ENCODE results near the gene ZNF787.
A peak's percentile ranks its signal among the peaks of the same experiment; 100 is the strongest.

The ZNF787 gene

DNA sequence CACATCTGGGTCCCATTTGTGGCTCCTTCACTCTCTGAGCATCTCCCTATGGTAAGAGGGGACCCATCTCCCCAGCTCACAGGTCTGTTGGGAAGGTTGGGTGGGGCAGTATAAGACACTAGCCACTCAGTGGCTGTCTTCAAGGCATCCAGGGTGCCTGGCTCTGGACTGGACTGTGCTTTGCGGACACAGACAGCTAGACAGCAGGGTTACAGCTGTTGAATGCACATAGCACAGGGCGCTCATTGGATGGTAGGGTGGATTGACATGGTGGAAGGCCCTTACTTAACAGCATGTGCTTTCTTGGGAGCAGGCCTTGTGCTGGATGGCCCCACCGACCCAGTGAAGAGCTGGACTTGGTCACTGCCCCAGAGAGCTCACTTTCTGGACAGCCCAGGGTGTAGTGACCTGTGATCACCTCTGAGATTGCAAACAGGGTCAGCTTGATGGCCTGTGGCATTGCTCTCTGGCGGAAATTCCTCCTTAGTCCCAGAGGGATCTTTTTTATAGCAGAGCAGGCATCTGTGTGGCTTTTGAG, 21.9 kb upstream of the ZNF787 start:
- no peak for DNase-seq (ENCODE audit: low read depth)

DNA sequence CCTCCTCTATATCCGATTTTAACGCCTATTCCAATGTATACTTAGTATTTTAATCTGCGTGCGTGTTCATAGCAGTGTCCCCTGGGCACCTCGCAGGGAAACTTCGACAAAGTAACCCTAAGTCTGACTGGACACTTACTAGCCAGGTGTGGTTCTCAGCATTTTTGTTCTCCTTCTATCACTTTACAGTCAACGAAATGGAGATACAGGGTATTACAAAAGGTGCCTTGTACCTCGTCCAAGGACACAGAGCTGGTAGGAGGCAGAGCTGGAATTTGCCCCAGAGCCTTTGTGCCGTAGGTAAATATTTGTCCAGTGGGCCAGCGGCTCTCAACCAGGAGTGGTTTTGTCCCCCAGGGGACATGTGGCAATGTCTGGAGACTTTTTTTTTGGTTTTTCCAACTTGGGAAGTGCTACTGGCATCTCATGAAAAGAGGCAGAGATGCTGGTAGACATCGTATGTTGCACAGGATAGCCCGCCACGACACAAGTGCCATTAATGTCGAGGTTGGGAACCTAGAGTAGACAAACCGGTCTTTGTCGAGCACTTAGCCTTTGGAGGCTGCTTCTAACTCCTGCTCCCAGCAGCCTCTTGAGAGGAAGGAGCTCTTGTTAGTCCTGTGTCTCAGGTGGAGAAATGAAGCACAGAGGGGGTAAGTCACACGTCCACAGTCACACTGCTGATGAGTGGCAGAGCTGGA, 21.1 kb upstream of the ZNF787 start:
- DNase-seq (ENCODE audit: low read depth) = no peak

DNA sequence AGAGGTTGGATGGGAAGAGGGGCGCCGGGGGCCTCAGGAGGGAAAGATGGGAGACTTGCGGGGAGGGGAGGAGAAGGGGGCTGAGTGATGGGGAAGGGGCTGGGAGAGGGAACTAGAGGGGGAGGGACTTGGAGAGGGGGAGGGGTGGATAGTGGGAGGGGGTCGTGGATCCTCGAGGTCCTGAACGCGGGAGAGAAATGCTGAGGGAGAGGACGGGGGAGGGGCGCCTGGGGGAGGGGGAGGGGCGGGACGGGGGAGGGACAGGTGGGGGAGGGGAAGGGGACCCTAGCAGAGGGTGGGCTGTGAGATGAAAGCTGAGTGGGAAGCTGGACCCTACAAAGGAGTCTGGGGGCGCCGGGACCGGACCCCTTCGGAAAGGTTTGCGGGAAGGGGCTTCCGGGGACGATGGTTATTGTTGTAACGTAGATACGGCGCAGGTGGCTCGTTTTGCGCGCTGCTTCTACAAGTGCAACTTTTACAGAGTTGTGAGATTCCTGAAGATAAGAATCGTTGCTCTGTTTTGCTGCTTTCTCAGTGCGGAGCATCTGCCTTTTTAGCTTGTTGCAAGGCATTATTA, 20.4 kb upstream of the ZNF787 start:
- no peak for DNase-seq (ENCODE audit: low read depth)

DNA sequence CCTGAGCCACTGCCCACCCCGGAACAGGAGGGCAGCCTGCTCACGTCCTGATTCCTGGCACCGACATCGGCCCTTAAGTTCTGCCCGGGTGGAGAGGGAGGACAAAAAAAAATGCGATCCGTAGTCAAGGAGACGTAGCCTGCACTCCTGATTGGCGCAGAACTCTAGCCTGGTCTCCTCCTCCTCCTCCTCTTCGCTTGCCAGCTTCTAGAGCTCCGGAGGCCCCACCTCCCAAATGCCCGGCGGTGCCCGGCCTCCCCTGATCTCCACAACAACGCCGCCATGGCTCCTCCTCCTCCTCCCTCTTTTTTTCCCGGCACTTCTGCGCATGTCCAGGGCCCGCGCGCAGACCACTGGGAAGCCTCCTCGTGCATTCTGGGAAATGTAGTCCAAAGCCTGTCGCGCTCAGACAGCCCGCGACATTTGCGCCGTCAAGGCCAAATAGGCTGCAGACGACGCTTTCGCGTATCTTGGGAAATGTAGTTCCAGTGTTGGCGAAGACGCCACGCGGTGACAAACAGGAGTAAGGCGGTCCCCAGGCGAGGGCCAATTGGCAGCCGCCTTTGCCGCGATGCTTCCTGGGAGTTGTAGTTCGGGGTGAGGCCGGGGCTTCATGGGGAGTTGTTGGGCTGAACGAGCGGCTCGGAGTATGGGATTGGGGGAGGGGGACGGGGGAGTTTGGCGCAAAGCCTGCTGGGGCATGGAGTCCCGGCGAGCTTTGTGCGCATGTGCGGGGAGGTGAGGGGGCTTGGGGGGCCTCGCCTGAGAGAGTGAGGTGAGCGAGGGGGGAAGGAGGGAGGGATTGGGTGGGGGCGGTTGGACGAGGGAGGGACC, 19.7 kb upstream of the ZNF787 start, which contains the start of gene ZNF444:
Gene ZNF444, plus strand, starts transcription at position 705 of the 834 bp plus-strand sequence. CDS start 5,625 bp downstream, outside the sequence.
- peak; percentile 99 for DNase-seq (ENCODE audit: low read depth)

DNA sequence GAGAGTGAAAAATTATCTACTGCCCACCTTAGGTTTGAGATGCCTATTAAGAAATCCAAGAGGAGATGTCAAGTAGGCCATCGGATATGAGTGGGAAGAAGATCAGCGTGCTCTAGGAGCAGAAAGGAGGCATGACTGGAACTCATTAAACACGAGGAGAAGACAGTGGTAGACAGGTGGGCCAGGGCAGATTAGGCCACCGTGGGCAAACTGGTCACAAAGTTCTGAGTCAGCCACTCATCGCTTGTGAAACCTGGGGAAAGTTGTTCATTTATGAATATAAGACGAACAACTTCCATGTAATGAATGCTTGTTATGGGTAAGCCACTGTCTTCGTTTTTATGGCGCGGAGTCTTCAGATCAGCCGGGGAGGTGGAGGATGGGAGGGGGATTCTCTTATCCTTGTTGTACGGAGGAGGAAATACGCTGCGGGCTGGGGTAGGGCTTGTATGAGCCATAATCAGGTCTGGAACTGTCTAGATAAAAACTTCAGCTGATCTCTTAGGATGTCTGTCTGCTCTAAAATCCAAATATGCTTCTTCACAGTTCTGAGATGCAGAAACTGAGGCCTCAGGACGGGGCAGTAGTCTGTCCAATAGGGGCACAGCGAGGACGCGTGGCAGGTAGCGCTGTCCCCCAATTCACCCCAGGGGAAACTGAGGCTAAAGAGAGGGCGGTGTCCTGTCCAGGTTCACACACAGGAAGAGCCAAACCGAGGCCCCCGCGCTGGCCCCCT, 18.9 kb upstream of the ZNF787 start:
- peak; percentile 16 for DNase-seq (ENCODE audit: low read depth)

DNA sequence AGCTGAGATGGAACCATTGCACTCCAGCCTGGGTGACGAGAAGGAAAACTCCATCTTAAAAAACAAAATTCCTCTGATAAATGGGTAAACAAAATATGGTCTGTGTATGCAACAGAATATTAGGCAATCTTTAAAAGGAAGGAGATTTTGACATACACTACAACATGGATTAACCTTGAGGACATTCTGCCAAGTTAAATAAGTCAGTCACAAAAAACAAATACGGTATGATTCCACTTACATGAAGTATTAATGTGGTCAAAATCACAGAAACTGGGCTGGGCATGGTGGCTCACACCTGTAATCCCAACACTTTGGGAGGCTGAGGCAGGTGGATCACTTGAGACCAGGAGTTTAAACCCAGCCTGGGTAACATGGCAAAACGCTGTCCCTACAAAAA, 17.0 kb upstream of the ZNF787 start:
- peak; percentile 79 for DNase-seq (ENCODE audit: low read depth)

DNA sequence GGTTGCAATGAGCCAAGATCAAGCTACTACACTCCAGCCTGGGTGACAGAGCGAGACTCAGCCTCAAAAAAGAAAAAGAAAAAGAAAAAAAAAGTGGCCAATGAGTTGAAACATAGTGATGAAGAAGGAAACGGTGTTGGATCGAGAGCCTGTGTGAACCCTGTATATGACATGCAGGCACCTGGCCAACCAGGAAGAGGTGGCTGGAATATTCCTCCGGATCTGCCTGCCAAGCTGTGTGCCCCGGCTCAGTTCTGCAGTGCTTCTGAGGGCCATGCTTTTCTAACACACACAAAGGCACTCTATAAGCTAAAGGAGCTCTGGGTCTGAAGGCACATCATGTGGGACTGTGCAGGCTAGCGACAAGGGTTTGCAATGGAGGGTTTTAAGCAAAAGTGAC, 16.3 kb upstream of the ZNF787 start:
- DNase-seq (ENCODE audit: low read depth) = no peak

DNA sequence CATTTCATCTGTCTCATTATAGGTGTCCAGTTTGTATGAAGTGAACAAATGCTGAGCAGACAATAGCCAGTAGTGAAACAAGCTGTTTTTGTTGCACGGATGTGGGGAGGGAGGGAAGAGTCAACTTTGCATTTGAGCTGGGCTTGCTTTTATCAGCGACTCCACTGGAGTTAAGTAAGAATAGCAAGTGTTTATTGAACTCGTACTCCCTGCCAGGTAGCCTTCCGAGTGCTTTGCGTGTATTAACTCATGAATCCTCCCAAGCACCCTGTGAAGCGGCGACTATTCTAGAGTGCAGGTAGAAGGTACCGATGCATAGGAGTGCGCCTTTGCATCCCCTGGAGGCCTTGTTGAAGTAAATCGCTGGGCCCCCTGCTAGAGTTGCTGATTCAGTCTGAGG, 15.3 kb upstream of the ZNF787 start:
- peak; percentile 12 for DNase-seq (ENCODE audit: low read depth)

DNA sequence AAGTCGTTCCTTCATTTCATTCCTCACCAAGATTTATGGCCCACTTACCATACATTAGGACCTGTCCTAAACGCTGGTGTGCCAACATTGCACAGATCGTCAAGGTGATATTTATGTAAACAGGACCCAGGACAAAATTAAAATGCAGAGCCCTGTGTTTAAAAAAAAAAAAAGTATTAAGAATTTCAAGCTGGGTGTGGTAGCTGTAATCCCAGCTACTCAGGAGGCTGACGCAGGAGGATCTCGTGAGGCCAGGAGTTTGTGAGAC, 13.5 kb upstream of the ZNF787 start:
- no peak for DNase-seq (ENCODE audit: low read depth)

DNA sequence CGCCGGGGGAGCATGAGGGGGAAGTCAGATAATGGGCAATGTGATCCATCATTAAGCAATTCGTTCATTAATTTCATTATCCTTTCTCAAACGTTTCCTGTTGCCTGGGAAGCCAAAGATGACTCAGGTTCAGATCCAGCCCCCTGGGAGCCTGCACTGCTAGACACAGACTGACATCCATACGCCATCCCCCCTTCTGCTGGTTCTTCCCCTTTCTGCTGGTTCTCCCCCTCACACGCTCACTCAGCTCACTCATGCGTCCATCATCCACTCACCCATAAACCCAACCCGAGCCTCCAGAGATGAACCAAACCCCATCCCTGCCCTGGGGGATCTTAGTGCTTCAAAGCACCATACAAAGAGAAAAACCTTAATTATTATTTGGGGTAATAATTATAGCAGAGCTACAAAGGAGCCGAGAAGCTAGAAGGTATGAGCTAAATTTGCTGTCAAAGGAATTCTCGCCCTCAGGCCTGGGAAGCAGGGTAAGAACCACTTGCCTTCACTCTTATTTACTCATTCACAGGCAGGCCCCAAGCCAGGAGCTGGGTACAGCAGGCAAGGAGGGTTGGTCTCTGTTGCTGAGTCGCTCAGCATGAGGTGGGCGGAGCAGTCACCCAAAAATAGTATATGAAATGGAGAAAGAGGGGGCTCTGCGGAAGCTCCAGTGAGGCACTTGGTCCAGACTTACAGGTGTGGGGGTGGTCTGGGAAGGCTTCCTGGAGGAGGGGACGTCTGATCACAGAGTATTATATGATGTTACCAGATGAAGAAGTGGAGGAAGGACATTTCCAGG, 13.0 kb upstream of the ZNF787 start:
- DNase-seq (ENCODE audit: low read depth) = peak; percentile 14

DNA sequence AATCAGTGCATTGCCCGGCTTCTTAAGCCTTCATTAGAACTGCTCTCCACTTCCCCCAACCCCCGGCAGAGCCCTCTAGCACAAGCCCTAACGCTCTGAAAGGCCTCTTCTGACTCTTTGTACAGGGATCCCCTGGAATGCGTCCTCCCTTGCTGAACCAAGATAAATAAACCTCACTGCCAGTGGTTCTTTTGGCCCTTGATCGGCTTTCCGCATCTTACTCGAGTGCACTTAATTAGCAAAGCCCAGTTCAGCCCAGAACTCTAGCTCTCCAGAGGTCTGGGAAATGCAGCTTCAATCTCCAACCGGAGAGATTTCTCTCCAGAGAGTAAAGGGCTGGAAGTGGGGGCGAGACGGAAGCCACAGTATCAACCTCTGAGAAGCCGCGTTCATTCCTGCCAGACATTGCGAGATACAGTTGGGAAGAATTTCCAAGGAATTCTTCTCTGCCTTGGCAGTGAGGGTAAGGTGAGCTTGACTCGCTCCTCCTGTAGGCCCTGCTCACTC, 11.3 kb upstream of the ZNF787 start:
- peak; percentile 82 for DNase-seq (ENCODE audit: low read depth)

DNA sequence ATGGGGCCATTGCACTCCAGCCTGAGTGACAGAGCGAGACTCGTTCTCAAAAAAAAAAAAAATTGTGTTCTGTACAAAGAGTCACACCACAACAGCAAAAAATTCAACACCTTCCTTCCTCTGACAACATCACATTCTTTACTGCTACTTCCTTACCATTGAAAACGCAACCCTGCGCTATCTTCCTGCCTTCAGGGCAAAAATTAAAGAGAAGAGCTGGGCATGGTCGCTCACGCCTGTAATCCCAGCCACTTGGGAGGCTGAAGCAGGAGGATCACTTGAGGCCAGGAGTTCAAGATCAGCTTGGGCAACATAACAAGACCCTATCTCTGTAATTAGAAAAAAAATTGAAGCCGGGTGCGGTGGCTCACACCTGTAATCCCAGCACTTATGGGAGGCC, 10.6 kb upstream of the ZNF787 start:
- DNase-seq (ENCODE audit: low read depth) = no peak

DNA sequence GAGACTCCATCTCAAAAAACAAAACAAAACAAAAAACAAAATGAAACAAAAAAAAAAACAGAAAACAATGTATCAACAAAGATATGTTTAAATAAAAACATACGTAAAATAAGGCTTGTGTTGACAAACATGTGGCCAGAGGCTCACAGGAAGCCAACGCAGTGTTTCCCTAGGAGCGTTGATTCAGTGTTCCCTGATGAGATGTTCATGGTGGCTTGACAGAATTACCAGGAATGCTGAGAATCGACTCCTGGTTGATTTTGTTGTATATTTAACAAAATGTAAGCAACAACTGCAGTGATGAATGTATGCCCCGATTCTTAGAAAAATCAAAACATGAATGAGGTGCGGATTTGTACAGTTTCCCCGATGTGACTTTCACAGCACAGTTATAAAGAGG, 8.9 kb upstream of the ZNF787 start:
- no peak for DNase-seq (ENCODE audit: low read depth)

DNA sequence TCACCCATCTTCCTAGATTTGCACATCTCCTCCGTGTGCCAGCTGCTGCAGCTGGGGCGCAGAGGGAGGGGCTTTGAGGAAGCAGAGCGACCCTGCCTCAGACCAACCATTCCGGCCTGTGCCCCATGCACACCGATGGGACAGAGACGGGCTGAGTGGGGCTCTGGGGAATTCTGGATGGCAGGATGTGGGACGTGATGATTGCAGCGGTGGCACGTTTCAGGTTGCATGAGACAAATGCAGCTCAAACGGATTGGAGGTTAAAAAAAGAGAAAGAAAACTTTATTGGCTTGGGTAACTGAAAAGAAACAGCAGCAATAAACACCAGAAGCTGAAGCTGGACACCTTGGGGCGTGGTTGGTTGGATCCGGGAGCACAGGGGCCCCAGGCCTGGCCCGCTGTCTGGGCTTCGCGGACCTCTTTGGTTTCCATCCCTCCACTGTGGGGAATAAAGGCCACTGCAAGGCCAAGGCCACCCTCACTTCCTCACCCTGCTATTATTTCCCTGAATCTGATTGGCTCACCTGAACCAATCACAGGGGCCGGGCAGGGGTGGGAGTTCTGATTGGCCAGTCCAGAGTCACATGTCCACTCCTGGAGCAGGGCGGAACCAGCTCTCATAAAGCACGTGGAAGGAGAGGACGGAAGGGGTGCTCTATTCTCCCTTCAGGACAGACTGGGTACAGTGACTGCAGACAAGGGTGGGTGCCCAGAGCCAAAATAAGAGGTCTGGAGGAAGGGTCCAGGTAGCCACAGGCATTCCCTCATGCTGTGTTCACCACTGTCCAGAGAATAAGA, 6.1 kb upstream of the ZNF787 start:
- DNase-seq (ENCODE audit: low read depth) = no peak

DNA sequence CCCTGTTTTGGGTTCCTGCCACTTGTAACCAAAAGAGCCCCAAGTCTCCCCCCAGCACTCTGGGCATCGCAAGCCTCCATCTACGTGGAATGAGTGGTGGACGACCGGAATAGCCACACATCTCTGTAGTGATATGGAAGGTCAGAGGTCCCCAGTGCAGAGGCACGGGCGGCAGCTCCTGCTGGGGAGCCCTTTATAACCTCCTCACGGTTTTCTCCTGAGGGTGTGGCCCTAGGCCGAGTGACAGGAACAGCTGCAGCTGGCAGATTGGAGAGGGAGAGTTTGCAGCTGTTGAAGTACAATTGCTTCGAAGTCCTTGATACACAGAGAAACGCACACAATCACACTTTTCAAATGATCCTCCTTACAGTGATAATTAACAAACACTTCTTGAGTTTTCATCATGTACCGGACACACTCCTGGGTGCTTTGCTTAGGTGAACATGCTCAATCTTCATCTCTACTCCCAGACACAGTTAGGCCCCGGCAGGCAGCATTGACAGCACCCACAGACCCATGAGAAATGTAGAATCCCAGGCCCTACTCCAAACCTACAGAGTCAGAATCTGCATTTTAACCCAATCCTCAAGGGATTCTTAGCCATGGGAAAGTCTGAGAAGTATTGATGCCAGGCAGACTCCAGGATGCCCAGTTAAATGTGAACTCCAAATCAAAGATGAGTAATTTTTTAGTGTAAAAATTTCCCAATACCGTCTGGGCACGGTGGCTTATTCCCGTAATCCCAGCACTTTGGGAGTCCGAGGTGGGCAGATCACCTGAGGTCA, 4.9 kb upstream of the ZNF787 start:
- no peak for DNase-seq (ENCODE audit: low read depth)

DNA sequence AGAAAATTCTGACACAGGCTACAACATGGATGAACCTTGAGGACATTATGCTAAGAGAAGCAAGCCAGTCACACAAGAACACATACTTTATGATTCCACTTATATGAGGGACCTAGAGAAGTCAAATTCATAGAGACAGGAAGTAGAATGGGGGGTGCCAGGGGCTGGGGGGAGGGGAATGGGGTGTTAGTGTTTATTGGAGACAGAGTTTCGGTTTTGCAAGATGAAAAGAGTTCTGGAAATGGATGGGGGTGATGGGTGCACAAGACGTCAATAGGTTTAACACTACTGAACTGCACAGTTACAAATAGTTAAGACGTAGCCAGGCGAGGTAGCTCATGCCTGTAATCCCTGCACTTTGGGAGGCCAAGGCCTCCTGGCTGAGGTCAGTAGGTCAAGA, 3.5 kb upstream of the ZNF787 start:
- no peak for DNase-seq (ENCODE audit: low read depth)

DNA sequence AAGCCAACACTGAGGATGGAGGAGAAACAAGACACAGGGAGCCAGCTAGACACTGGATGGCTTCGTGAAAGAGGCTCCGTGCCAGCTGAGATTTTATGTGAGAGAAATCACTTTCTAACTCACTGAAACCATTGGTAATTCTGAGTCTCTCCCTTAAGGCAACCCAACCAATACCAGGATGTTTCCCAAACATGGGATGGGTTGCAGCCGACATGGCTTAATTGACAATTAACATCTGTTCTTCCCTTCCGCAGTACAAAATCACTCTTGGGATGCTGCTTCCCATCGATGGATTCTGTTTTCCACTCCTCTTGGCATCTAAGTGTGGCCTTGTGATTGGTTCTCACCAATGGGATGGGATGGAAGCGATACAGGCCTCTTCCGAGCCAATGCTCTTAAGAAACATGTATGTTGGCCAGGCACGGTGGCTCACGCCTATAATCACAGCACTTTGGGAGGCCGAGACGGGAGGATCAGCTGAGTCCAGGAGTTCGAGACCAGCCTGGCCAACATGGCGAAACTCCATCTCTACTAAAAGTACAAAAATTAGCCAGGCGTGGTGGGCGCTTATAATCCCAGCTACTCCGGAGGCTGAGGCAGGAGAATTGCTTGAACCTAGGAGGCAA, 2.3 kb upstream of the ZNF787 start:
- no peak for DNase-seq (ENCODE audit: low read depth)

DNA sequence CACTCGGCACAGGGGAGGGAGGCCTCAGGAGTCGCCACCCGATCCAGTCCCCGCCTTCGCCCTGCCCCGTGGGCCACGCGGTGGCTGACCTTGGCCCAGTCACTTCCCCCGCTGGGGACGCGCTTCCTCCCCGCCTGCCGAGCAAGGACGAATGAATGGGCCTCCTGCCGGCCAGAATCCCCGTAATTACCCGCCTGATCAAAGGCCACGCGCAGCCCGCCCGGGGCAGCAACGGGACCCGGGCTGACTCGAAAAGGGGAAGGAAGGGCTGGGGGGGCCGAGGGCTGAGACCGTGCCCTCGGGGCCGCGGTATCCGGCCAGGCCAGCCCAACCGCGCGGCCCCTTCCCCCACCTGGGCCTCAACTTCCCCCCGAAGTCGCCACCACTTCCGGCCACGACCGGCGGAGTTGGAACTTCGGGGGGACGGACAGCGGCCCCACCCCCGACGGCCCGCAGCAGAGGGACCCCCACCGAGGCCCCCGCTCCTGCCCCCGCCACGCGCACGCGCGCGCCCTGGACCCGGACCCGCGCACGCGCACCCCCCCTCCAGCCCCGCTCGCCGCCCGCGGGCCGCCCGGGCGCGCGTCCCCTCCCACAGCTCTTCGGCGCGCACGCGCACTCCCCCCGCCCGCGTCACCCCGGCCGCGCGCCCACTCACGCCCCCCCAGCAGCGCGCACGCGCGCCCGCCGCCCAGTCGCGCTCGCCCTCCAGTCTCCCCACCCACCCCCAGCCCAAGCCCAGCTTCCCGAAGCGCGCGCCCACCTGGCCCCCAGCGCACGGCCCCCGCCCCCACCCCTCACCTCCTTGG, 520 bp downstream of the ZNF787 start:
- DNase-seq (ENCODE audit: low read depth) = peak; percentile 79
